GM19025 (cell line): Measurements from ENCODE around the gene GALM.

Experiments
- ATAC-seq: cut with Tn5 transposase; IDR thresholded peaks from one replicate; pipeline ENCODE4 v1.9.1; 2021; ENCODE audit warnings: mild to moderate bottlenecking, low read depth, moderate library complexity; ENCODE audit not compliant: unreplicated experiment

The GALM gene

GRCh38 chr2:38649176-38649728, 16.7 kb upstream of the GALM start:
- ATAC-seq, result no peak

GRCh38 chr2:38650012-38650411, 15.9 kb upstream of the GALM start:
- no peak for ATAC-seq

- ATAC-seq, result no peak
Measured at GRCh38 chr2:38650717-38651116, 15.2 kb upstream of the GALM start.

- no peak for ATAC-seq
Measured at GRCh38 chr2:38652431-38653273, 13.3 kb upstream of the GALM start.

- no peak for ATAC-seq
Measured at GRCh38 chr2:38653380-38653714, 12.6 kb upstream of the GALM start.

GRCh38 chr2:38653715-38654527, 12.0 kb upstream of the GALM start:
- ATAC-seq, result no peak

- no peak for ATAC-seq
Measured at GRCh38 chr2:38654528-38655381, 11.2 kb upstream of the GALM start.

GRCh38 chr2:38655441-38655840, 10.5 kb upstream of the GALM start:
- no peak for ATAC-seq

- no peak for ATAC-seq
Measured at GRCh38 chr2:38656866-38657480, 8.9 kb upstream of the GALM start.

- ATAC-seq, result no peak
Measured at GRCh38 chr2:38658613-38659012, 7.3 kb upstream of the GALM start.

GRCh38 chr2:38659115-38659514, 6.8 kb upstream of the GALM start:
- ATAC-seq, result no peak

- no peak for ATAC-seq
Measured at GRCh38 chr2:38660282-38660681, 5.6 kb upstream of the GALM start.

GRCh38 chr2:38661306-38661705, 4.6 kb upstream of the GALM start:
- ATAC-seq, result no peak

- no peak for ATAC-seq
Measured at GRCh38 chr2:38666556-38666910, 619 bp downstream of the GALM start.

GRCh38 chr2:38668092-38668491, 2.2 kb downstream of the GALM start:
- no peak for ATAC-seq

GRCh38 chr2:38668779-38669479, 3.0 kb downstream of the GALM start:
- no peak for ATAC-seq

GRCh38 chr2:38671303-38671702, 5.4 kb downstream of the GALM start:
- no peak for ATAC-seq

GRCh38 chr2:38671946-38672345, 6.0 kb downstream of the GALM start:
- ATAC-seq, result no peak

- no peak for ATAC-seq
Measured at GRCh38 chr2:38672445-38673391, 6.8 kb downstream of the GALM start.
